HEK293 (cell line): Measurements from ENCODE around the gene GNB1.
A peak's percentile ranks its signal among the peaks of the same experiment; 100 is the strongest.

ENCODE experiments used
- CTCF ChIA-PET: fragments of 350-600 bp; formaldehyde crosslinking; extraction: SDS; loops from one replicate; lab custom pipeline; 2021; ENCODE audit warnings: antibody characterized with exemption; lab: Yijun Ruan, JAX
- POLR2A ChIA-PET: fragments of 300-600 bp; formaldehyde crosslinking; extraction: SDS; loops from one replicate; lab custom pipeline; 2020; ENCODE audit warnings: antibody characterized with exemption, inconsistent platforms; lab: Yijun Ruan, JAX
- H3K27ac ChIP-seq: fragments of 200-500 bp; sonication (Bioruptor generic); 2 replicates; pipeline ENCODE4 v1.5.1; 2014; ENCODE audit warnings: low read depth, low read length, control low read depth, inconsistent platforms; ENCODE audit errors: extremely low read depth
- H3K36me3 ChIP-seq, 2 experiments: fragments of 200-500 bp in 1 of 2; sonication (Bioruptor generic) in 1 of 2; 1 replicate in 1 of 2; 2 replicates in 1 of 2; pipeline ENCODE4 v1.5.1; 2014 to 2017; ENCODE audit warnings: inconsistent platforms in 2 of 2, low read length in 2 of 2; ENCODE audit not compliant: control insufficient read depth in 2 of 2, insufficient read depth in 1 of 2
- H3K4me1 ChIP-seq: fragments of 200-500 bp; sonication (Bioruptor generic); 2 replicates; pipeline ENCODE4 v1.5.1; 2014; ENCODE audit warnings: mild to moderate bottlenecking, low read length, inconsistent platforms; ENCODE audit not compliant: control insufficient read depth, insufficient read depth
- H3K4me3 ChIP-seq: 2 replicates; pipeline ENCODE4 v1.5.1; 2011; ENCODE audit warnings: low read depth, mild to moderate bottlenecking, control low read depth, low read length, moderate library complexity
- H3K9me3 ChIP-seq: fragments of 200-500 bp; sonication (Bioruptor generic); 2 replicates; pipeline ENCODE4 v1.5.1; 2014; ENCODE audit warnings: low read depth, low read length, inconsistent platforms; ENCODE audit not compliant: control insufficient read depth, insufficient read depth
- EGR2 ChIP-seq: fragments of 450-650 bp; formaldehyde crosslinking; IDR thresholded peaks from 2 replicates; pipeline ENCODE4 v1.5.1; 2016; ENCODE audit warnings: low read depth, missing biosample characterization, missing genetic modification characterization
- HOXA7 ChIP-seq: sonication (generic); formaldehyde crosslinking; IDR thresholded peaks from 2 replicates; pipeline ENCODE4 v1.8.1; 2022; ENCODE audit warnings: missing genetic modification reagents, borderline replicate concordance
- HOXC10 ChIP-seq: sonication (generic); formaldehyde crosslinking; IDR thresholded peaks from 2 replicates; pipeline ENCODE4 v1.8.1; 2023; ENCODE audit warnings: mild to moderate bottlenecking, missing genetic modification reagents
- KLF1 ChIP-seq: fragments of 450-650 bp; formaldehyde crosslinking; IDR thresholded peaks from 2 replicates; pipeline ENCODE4 v1.5.1; 2016; ENCODE audit warnings: missing biosample characterization, missing genetic modification characterization
- KLF9 ChIP-seq: fragments of 450-650 bp; formaldehyde crosslinking; IDR thresholded peaks from 2 replicates; pipeline ENCODE4 v1.5.1; 2016; ENCODE audit warnings: missing biosample characterization, missing genetic modification characterization, low read depth
- SP3 ChIP-seq: fragments of 450-650 bp; formaldehyde crosslinking; IDR thresholded peaks from 2 replicates; pipeline ENCODE4 v1.5.1; 2016; ENCODE audit warnings: missing biosample characterization, missing genetic modification characterization
- TCF7L2 ChIP-seq: IDR thresholded peaks from 2 replicates; pipeline ENCODE4 v1.6.1; 2011; ENCODE audit warnings: low read depth, mild to moderate bottlenecking, inconsistent platforms, low read length, moderate library complexity, borderline replicate concordance
- ZFHX2 ChIP-seq: fragments of 450-650 bp; formaldehyde crosslinking; conservative IDR thresholded peaks from 2 replicates; pipeline ENCODE4 v1.5.1; 2016; ENCODE audit warnings: missing biosample characterization, missing genetic modification characterization
- ZNF248 ChIP-seq: fragments of 450-650 bp; formaldehyde crosslinking; IDR thresholded peaks from 2 replicates; pipeline ENCODE4 v1.5.1; 2017; ENCODE audit warnings: missing biosample characterization, missing genetic modification characterization
- ZNF274 ChIP-seq, 2 experiments: fragments of 200-500 bp in 1 of 2; fragments of 450-650 bp in 1 of 2; sonication (Bioruptor generic) in 1 of 2; formaldehyde crosslinking in 1 of 2; IDR thresholded peaks; 2 replicates each; pipeline versions ENCODE4 v1.5.1 to v1.6.1; 2014 to 2016; ENCODE audit warnings: borderline replicate concordance in 1 of 2, inconsistent platforms in 1 of 2, low read length in 1 of 2, missing biosample characterization in 1 of 2, missing genetic modification characterization in 1 of 2
- ZNF629 ChIP-seq: fragments of 450-650 bp; formaldehyde crosslinking; IDR thresholded peaks from 2 replicates; pipeline ENCODE4 v1.5.1; 2017; ENCODE audit warnings: missing biosample characterization, missing genetic modification characterization
- ZNF677 ChIP-seq: fragments of 450-650 bp; IDR thresholded peaks from 2 replicates; pipeline ENCODE4 v1.5.0; 2018; ENCODE audit warnings: missing biosample characterization, mild to moderate bottlenecking, missing genetic modification characterization, moderate library complexity
- ZNF777 ChIP-seq: fragments of 450-650 bp; formaldehyde crosslinking; IDR thresholded peaks from 2 replicates; pipeline ENCODE4 v1.5.1; 2017; ENCODE audit warnings: missing biosample characterization, missing genetic modification characterization, borderline replicate concordance
- TF ChIP-seq, protein P1 (sequence below): fragments of 450-650 bp; formaldehyde crosslinking; IDR thresholded peaks from 2 replicates; pipeline ENCODE4 v1.5.1; 2017; ENCODE audit warnings: missing biosample characterization, missing genetic modification characterization
- TF ChIP-seq, protein P2 (sequence below): fragments of 450-650 bp; formaldehyde crosslinking; IDR thresholded peaks from 2 replicates; pipeline ENCODE4 v1.5.1; 2016; ENCODE audit warnings: missing biosample characterization, missing genetic modification characterization, low read depth
- TF ChIP-seq, protein P3 (sequence below): fragments of 450-650 bp; formaldehyde crosslinking; IDR thresholded peaks from 2 replicates; pipeline ENCODE4 v1.5.1; 2017; ENCODE audit warnings: missing biosample characterization, missing genetic modification characterization
- TF ChIP-seq, protein P4 (sequence below): fragments of 450-650 bp; formaldehyde crosslinking; IDR thresholded peaks from 2 replicates; pipeline ENCODE4 v1.5.1; 2016; ENCODE audit warnings: missing biosample characterization, missing genetic modification characterization

Gene GNB1

DNA sequence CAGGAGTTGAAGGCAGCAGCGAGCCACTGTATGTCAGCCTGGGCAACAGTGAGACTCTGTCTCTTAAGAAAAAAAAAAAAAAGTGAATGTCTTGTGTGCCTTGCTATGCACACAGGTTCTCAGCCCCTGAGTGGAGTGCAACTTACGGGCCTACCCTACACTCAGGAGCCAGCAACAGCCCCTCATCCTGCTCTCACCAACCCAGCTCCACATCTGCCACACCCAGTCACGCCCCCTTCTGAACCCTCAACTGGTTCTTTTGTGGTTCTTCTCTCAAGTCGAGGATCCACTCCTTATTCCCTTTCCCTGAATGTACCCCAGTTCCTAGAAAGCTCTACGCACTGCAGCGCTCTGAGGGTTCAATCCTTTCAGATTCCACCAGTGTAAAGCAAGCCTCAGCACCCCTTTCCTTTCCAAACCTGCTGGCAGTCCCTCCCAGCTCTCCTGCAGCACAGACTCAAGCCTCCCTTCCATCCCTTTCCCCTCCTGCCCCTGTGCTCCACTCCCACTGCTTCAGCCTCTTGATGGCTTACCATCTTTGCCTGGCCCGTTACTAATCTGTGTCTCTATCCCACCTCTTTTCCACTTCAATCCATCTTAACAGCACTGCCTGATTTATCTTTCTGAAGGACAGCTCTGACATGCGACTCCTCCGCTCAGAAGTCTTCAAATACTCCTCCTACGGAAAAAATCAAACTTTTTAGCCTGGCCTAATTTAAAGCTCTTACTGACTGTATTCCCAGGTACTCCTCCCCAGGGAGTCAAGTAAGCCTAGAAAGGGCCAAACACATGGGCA, 38.1 kb downstream of the GNB1 start:
- Histone ChIP-seq H3K4me3 (no peak overlapping the region), H3K36me3 (peaks cover 0 to 23% of the 10 kb centered on the region in 2 experiments; a peak in 2 of 3 replicates), H3K9me3 (no peaks in the 10 kb centered on the region), H3K4me1 (peaks cover 7% of the 10 kb centered on the region; the same call in 1 of the 2 replicates), H3K27ac (no peak overlapping the region; the same call in 1 of the 2 replicates)
- CTCF ChIA-PET, result interaction anchor here (1.3 kb wide), 1 partner anchor 56 kb away, joined by 3 read pairs; no protein-coding TSS in a partner anchor
- POLR2A ChIA-PET, result interaction anchor here (0.8 kb wide), 1 partner anchor 23 kb away, joined by 3 read pairs; no protein-coding TSS in a partner anchor
- TF ChIP-seq ZFHX2 (tag by site-specific recombination), result peak; percentile 38; the same call in 1 of the 2 replicates
- no peak for TF ChIP-seq SP3 (tag by site-specific recombination)
- no peak for TF ChIP-seq ZNF629
- TF ChIP-seq KLF9, result peak; percentile 67
- TF ChIP-seq KLF1 (tag by site-specific recombination), result 0 out of 2 replicates have a peak, but pooled peaks have one; percentile 30
- peak; percentile 78 for TF ChIP-seq EGR2
- no peak for TF ChIP-seq ZNF777
- no peak for TF ChIP-seq HOXC10

DNA sequence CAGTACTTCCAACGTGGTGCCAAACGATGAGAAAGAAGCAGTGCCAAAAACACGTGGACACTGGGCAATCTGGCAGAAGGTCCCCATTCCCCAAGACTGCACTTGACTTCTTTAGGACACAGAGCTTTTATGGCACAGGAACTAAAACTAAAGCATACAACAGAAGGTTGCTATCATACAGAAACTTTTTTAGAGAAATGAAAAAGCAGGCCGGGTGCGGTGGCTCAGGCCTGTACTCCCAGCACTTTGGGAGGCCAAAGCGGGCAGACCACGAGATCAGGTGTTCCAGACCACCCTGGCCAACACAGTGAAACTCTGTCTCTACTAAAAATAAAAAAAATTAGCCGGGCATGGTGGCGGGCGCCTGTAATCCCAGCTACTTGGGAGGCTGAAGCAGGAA, 43.0 kb downstream of the GNB1 start:
- Histone ChIP-seq H3K36me3 (peaks cover 0 to 24% of the 10 kb centered on the region in 2 experiments; a peak in 2 of 3 replicates), H3K27ac (no peak overlapping the region), H3K4me3 (no peak overlapping the region)
- ChIA-PET POLR2A (no interaction called here), CTCF (no interaction called here)
- no peak for TF ChIP-seq KLF1 (tag by site-specific recombination)
- TF ChIP-seq, protein P1, sequence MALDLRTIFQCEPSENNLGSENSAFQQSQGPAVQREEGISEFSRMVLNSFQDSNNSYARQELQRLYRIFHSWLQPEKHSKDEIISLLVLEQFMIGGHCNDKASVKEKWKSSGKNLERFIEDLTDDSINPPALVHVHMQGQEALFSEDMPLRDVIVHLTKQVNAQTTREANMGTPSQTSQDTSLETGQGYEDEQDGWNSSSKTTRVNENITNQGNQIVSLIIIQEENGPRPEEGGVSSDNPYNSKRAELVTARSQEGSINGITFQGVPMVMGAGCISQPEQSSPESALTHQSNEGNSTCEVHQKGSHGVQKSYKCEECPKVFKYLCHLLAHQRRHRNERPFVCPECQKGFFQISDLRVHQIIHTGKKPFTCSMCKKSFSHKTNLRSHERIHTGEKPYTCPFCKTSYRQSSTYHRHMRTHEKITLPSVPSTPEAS, result no peak
- no peak for TF ChIP-seq KLF9
- TF ChIP-seq, protein P2, sequence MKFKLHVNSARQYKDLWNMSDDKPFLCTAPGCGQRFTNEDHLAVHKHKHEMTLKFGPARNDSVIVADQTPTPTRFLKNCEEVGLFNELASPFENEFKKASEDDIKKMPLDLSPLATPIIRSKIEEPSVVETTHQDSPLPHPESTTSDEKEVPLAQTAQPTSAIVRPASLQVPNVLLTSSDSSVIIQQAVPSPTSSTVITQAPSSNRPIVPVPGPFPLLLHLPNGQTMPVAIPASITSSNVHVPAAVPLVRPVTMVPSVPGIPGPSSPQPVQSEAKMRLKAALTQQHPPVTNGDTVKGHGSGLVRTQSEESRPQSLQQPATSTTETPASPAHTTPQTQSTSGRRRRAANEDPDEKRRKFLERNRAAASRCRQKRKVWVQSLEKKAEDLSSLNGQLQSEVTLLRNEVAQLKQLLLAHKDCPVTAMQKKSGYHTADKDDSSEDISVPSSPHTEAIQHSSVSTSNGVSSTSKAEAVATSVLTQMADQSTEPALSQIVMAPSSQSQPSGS, result no peak
- TF ChIP-seq, protein P3, sequence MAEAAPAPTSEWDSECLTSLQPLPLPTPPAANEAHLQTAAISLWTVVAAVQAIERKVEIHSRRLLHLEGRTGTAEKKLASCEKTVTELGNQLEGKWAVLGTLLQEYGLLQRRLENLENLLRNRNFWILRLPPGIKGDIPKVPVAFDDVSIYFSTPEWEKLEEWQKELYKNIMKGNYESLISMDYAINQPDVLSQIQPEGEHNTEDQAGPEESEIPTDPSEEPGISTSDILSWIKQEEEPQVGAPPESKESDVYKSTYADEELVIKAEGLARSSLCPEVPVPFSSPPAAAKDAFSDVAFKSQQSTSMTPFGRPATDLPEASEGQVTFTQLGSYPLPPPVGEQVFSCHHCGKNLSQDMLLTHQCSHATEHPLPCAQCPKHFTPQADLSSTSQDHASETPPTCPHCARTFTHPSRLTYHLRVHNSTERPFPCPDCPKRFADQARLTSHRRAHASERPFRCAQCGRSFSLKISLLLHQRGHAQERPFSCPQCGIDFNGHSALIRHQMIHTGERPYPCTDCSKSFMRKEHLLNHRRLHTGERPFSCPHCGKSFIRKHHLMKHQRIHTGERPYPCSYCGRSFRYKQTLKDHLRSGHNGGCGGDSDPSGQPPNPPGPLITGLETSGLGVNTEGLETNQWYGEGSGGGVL (tag by site-specific recombination), result no peak
- no peak for TF ChIP-seq EGR2
- no peak for TF ChIP-seq ZNF629
- TF ChIP-seq, protein P4, sequence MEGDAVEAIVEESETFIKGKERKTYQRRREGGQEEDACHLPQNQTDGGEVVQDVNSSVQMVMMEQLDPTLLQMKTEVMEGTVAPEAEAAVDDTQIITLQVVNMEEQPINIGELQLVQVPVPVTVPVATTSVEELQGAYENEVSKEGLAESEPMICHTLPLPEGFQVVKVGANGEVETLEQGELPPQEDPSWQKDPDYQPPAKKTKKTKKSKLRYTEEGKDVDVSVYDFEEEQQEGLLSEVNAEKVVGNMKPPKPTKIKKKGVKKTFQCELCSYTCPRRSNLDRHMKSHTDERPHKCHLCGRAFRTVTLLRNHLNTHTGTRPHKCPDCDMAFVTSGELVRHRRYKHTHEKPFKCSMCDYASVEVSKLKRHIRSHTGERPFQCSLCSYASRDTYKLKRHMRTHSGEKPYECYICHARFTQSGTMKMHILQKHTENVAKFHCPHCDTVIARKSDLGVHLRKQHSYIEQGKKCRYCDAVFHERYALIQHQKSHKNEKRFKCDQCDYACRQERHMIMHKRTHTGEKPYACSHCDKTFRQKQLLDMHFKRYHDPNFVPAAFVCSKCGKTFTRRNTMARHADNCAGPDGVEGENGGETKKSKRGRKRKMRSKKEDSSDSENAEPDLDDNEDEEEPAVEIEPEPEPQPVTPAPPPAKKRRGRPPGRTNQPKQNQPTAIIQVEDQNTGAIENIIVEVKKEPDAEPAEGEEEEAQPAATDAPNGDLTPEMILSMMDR (tag by site-specific recombination), result no peak
- no peak for TF ChIP-seq HOXA7 (CRISPR knock-in tag)
- TF ChIP-seq TCF7L2, result no peak
- no peak for TF ChIP-seq ZNF274 (IDR thresholded peaks at IDR 0.05; ENCODE audit: low read length)
- TF ChIP-seq ZNF274 (tag by site-specific recombination; IDR thresholded peaks at IDR 0.05; ENCODE audit: borderline replicate concordance), result no peak
- TF ChIP-seq ZNF677, result no peak
- no peak for TF ChIP-seq ZNF248 (tag by site-specific recombination)
- TF ChIP-seq, all 188 proteins: peak for 0
- no peaks in the 10 kb centered on the region for H3K9me3 ChIP-seq
- H3K4me1 ChIP-seq, result 0 out of 2 replicates have a peak, but pooled peaks cover 2% of the 10 kb centered on the region
